ENCODE measurements around the gene RIN3. TPM values are rescaled to one million over a fixed set of nuclear protein-coding genes. Genes with fewer than 3 reads are reported as not detected.

The RIN3 gene
- total RNA-seq, 1 experiment from 2014 or later, result not detected

- H3K4me3 ChIP-seq (ENCODE audit: low read length), result no peak overlapping the region
- peaks cover 9% of the 10 kb centered on the region; the same call in 1 of the 2 replicates for H4K20me1 ChIP-seq (ENCODE audit: insufficient read depth, low read depth, low read length)
- H3K27ac ChIP-seq (ENCODE audit: low read length), result no peak overlapping the region
- no peaks in the 10 kb centered on the region for H3K9me3 ChIP-seq (ENCODE audit: low read length)
- no peaks in the 10 kb centered on the region for H3K79me2 ChIP-seq (ENCODE audit: low read length)
- no peaks in the 10 kb centered on the region for H3K9me2 ChIP-seq (replicated peaks; ENCODE audit: insufficient read depth, low read length)
- H3K27me3 ChIP-seq (ENCODE audit: low read length), result no peaks in the 10 kb centered on the region
- DNase-seq, result no peak
- H3K4me1 ChIP-seq (ENCODE audit: low read length), result peaks cover 5% of the 10 kb centered on the region; the same call in 1 of the 2 replicates
- no peak overlapping the region for H2AFZ ChIP-seq (ENCODE audit: low read length)
- no peak overlapping the region for H3K9ac ChIP-seq (ENCODE audit: low read length)
- H3K36me3 ChIP-seq (ENCODE audit: insufficient read depth, low read length), result no peaks in the 10 kb centered on the region
- H3K4me2 ChIP-seq (ENCODE audit: low read depth, low read length, poor library complexity, severe bottlenecking), result no peak overlapping the region
Measured at GRCh38 chr14:92558319-92558718, 44.7 kb downstream of the RIN3 start.

- H3K9me3 ChIP-seq (ENCODE audit: low read length), result no peaks in the 10 kb centered on the region
- no peak overlapping the region for H2AFZ ChIP-seq (ENCODE audit: low read length)
- no peak for DNase-seq
- no peak overlapping the region for H3K4me2 ChIP-seq (ENCODE audit: low read depth, low read length, poor library complexity, severe bottlenecking)
- peaks cover 5% of the 10 kb centered on the region; the same call in 1 of the 2 replicates for H3K4me1 ChIP-seq (ENCODE audit: low read length)
- H3K36me3 ChIP-seq (ENCODE audit: insufficient read depth, low read length), result no peaks in the 10 kb centered on the region
- H4K20me1 ChIP-seq (ENCODE audit: insufficient read depth, low read depth, low read length), result peaks cover 9% of the 10 kb centered on the region; the same call in 1 of the 2 replicates
- no peak overlapping the region for H3K9ac ChIP-seq (ENCODE audit: low read length)
- H3K27ac ChIP-seq (ENCODE audit: low read length), result no peak overlapping the region
- H3K27me3 ChIP-seq (ENCODE audit: low read length), result no peaks in the 10 kb centered on the region
- no peaks in the 10 kb centered on the region for H3K9me2 ChIP-seq (replicated peaks; ENCODE audit: insufficient read depth, low read length)
- no peak overlapping the region for H3K4me3 ChIP-seq (ENCODE audit: low read length)
- H3K79me2 ChIP-seq (ENCODE audit: low read length), result no peaks in the 10 kb centered on the region
Measured at GRCh38 chr14:92559486-92559885, 45.9 kb downstream of the RIN3 start.

- Histone ChIP-seq H3K79me2 (ENCODE audit: low read length) (no peaks in the 10 kb centered on the region), H3K9ac (ENCODE audit: low read length) (no peak overlapping the region), H4K20me1 (ENCODE audit: insufficient read depth, low read depth, low read length) (peaks cover 9% of the 10 kb centered on the region; the same call in 1 of the 2 replicates), H3K27ac (ENCODE audit: low read length) (no peak overlapping the region), H3K4me1 (ENCODE audit: low read length) (peaks cover 5% of the 10 kb centered on the region; the same call in 1 of the 2 replicates), H3K4me3 (ENCODE audit: low read length) (no peak overlapping the region), H3K9me2 (replicated peaks; ENCODE audit: insufficient read depth, low read length) (no peaks in the 10 kb centered on the region), H3K27me3 (ENCODE audit: low read length) (no peaks in the 10 kb centered on the region), H2AFZ (ENCODE audit: low read length) (no peak overlapping the region), H3K36me3 (ENCODE audit: insufficient read depth, low read length) (no peaks in the 10 kb centered on the region), H3K9me3 (ENCODE audit: low read length) (no peaks in the 10 kb centered on the region), H3K4me2 (ENCODE audit: low read depth, low read length, poor library complexity, severe bottlenecking) (no peak overlapping the region)
- no peak for DNase-seq
Measured at GRCh38 chr14:92560106-92560865, 46.7 kb downstream of the RIN3 start.

- no peak overlapping the region for H3K4me3 ChIP-seq (ENCODE audit: low read length)
- H3K4me1 ChIP-seq (ENCODE audit: low read length), result no peaks in the 10 kb centered on the region
- no peaks in the 10 kb centered on the region for H3K36me3 ChIP-seq (ENCODE audit: insufficient read depth, low read length)
- no peak overlapping the region for H3K9ac ChIP-seq (ENCODE audit: low read length)
- no peak overlapping the region for H3K27ac ChIP-seq (ENCODE audit: low read length)
- DNase-seq, result no peak
- H4K20me1 ChIP-seq (ENCODE audit: insufficient read depth, low read depth, low read length), result peaks cover 9% of the 10 kb centered on the region; the same call in 1 of the 2 replicates
- H3K9me3 ChIP-seq (ENCODE audit: low read length), result no peaks in the 10 kb centered on the region
- H3K27me3 ChIP-seq (ENCODE audit: low read length), result no peaks in the 10 kb centered on the region
- no peak overlapping the region for H2AFZ ChIP-seq (ENCODE audit: low read length)
- H3K9me2 ChIP-seq (replicated peaks; ENCODE audit: insufficient read depth, low read length), result no peaks in the 10 kb centered on the region
- no peak overlapping the region for H3K4me2 ChIP-seq (ENCODE audit: low read depth, low read length, poor library complexity, severe bottlenecking)
- no peaks in the 10 kb centered on the region for H3K79me2 ChIP-seq (ENCODE audit: low read length)
Measured at GRCh38 chr14:92561906-92562479, 48.4 kb downstream of the RIN3 start.

GRCh38 chr14:92563359-92563758 is 49.8 kb downstream of the RIN3 start:
- H2AFZ ChIP-seq (ENCODE audit: low read length), result no peak overlapping the region
- H3K27ac ChIP-seq (ENCODE audit: low read length), result no peak overlapping the region
- H3K9me3 ChIP-seq (ENCODE audit: low read length), result peaks cover 5% of the 10 kb centered on the region; the same call in 1 of the 2 replicates
- no peak overlapping the region for H3K4me3 ChIP-seq (ENCODE audit: low read length)
- H3K4me2 ChIP-seq (ENCODE audit: low read depth, low read length, poor library complexity, severe bottlenecking), result no peak overlapping the region
- H3K27me3 ChIP-seq (ENCODE audit: low read length), result no peaks in the 10 kb centered on the region
- H3K9me2 ChIP-seq (replicated peaks; ENCODE audit: insufficient read depth, low read length), result no peaks in the 10 kb centered on the region
- H3K79me2 ChIP-seq (ENCODE audit: low read length), result no peaks in the 10 kb centered on the region
- no peaks in the 10 kb centered on the region for H3K36me3 ChIP-seq (ENCODE audit: insufficient read depth, low read length)
- H4K20me1 ChIP-seq (ENCODE audit: insufficient read depth, low read depth, low read length), result peaks cover 9% of the 10 kb centered on the region; the same call in 1 of the 2 replicates
- no peak overlapping the region for H3K9ac ChIP-seq (ENCODE audit: low read length)
- DNase-seq, result no peak
- H3K4me1 ChIP-seq (ENCODE audit: low read length), result no peaks in the 10 kb centered on the region

GRCh38 chr14:92563765-92564285 is 50.2 kb downstream of the RIN3 start:
- Histone ChIP-seq H3K4me2 (ENCODE audit: low read depth, low read length, poor library complexity, severe bottlenecking) (no peak overlapping the region), H3K4me1 (ENCODE audit: low read length) (no peaks in the 10 kb centered on the region), H3K27me3 (ENCODE audit: low read length) (no peaks in the 10 kb centered on the region), H4K20me1 (ENCODE audit: insufficient read depth, low read depth, low read length) (peaks cover 9% of the 10 kb centered on the region; the same call in 1 of the 2 replicates), H2AFZ (ENCODE audit: low read length) (no peak overlapping the region), H3K9me3 (ENCODE audit: low read length) (peaks cover 5% of the 10 kb centered on the region; the same call in 1 of the 2 replicates), H3K79me2 (ENCODE audit: low read length) (no peaks in the 10 kb centered on the region), H3K36me3 (ENCODE audit: insufficient read depth, low read length) (no peaks in the 10 kb centered on the region), H3K27ac (ENCODE audit: low read length) (no peak overlapping the region), H3K9ac (ENCODE audit: low read length) (no peak overlapping the region), H3K4me3 (ENCODE audit: low read length) (no peak overlapping the region), H3K9me2 (replicated peaks; ENCODE audit: insufficient read depth, low read length) (no peaks in the 10 kb centered on the region)
- no peak for DNase-seq

- H3K4me1 ChIP-seq (ENCODE audit: low read length), result no peaks in the 10 kb centered on the region
- H3K27me3 ChIP-seq (ENCODE audit: low read length), result no peaks in the 10 kb centered on the region
- H3K9ac ChIP-seq (ENCODE audit: low read length), result no peak overlapping the region
- peaks cover 5% of the 10 kb centered on the region; the same call in 1 of the 2 replicates for H3K9me3 ChIP-seq (ENCODE audit: low read length)
- H3K4me3 ChIP-seq (ENCODE audit: low read length), result no peak overlapping the region
- H3K27ac ChIP-seq (ENCODE audit: low read length), result no peak overlapping the region
- DNase-seq, result no peak
- H2AFZ ChIP-seq (ENCODE audit: low read length), result no peak overlapping the region
- no peaks in the 10 kb centered on the region for H3K9me2 ChIP-seq (replicated peaks; ENCODE audit: insufficient read depth, low read length)
- H3K4me2 ChIP-seq (ENCODE audit: low read depth, low read length, poor library complexity, severe bottlenecking), result no peak overlapping the region
- no peaks in the 10 kb centered on the region for H3K79me2 ChIP-seq (ENCODE audit: low read length)
- peaks cover 7% of the 10 kb centered on the region; the same call in 1 of the 2 replicates for H4K20me1 ChIP-seq (ENCODE audit: insufficient read depth, low read depth, low read length)
- no peaks in the 10 kb centered on the region for H3K36me3 ChIP-seq (ENCODE audit: insufficient read depth, low read length)
Measured at GRCh38 chr14:92564344-92565039, 50.9 kb downstream of the RIN3 start.
